Ectodermal cell (in vitro differentiated cells): Measurements from ENCODE around the gene MYH10.

Source experiments
- H3K27ac ChIP-seq: 2 replicates; pipeline ENCODE4 v1.7.0; 2013; ENCODE audit warnings: mild to moderate bottlenecking, low read depth, low read length; ENCODE audit not compliant: insufficient read depth, poor library complexity, severe bottlenecking
- H3K27me3 ChIP-seq: 2 replicates; pipeline ENCODE4 v1.7.0; 2013; ENCODE audit warnings: mild to moderate bottlenecking, low read length; ENCODE audit not compliant: insufficient read depth, control insufficient read depth, poor library complexity, severe bottlenecking
- H3K36me3 ChIP-seq: one replicate; pipeline ENCODE4 v1.7.0; 2013; ENCODE audit warnings: low read length; ENCODE audit not compliant: control insufficient read depth, insufficient read depth
- H3K4me1 ChIP-seq: one replicate; pipeline ENCODE4 v1.7.0; 2013; ENCODE audit warnings: low read length; ENCODE audit not compliant: control insufficient read depth, insufficient read depth
- H3K4me3 ChIP-seq: 2 replicates; pipeline ENCODE4 v1.7.0; 2013; ENCODE audit warnings: low read depth, low read length, control low read depth; ENCODE audit not compliant: insufficient read depth
- H3K9me3 ChIP-seq: 2 replicates; pipeline ENCODE4 v1.7.0; 2013; ENCODE audit warnings: mild to moderate bottlenecking, low read length, moderate library complexity; ENCODE audit not compliant: control insufficient read depth
- WGBS, 2 experiments: methylation state at CpG; one replicate each; pipeline ENCODE4 v1.1.7; 2013; ENCODE audit warnings: missing lambda C conversion rate in 2 of 2; 5-methylcytosine and 5-hydroxymethylcytosine counted together

MYH10 gene

GRCh38 chr17:8534498-8535188 is 95.9 kb downstream of the MYH10 start:
- H3K27ac ChIP-seq: no peak overlapping the region
- no peak overlapping the region for H3K4me3 ChIP-seq
- 95 to 98% methylated on average over 9 of the region's 9 CpGs for WGBS, 2 experiments
- H3K36me3 ChIP-seq: peaks cover 50% of the 10 kb centered on the region
- no peaks in the 10 kb centered on the region for H3K9me3 ChIP-seq
- H3K27me3 ChIP-seq: no peaks in the 10 kb centered on the region
- no peaks in the 10 kb centered on the region for H3K4me1 ChIP-seq

- 96 to 97% methylated on average over 3 of the region's 3 CpGs for WGBS, 2 experiments
- Histone ChIP-seq H3K27me3 (no peaks in the 10 kb centered on the region), H3K36me3 (peaks cover 54% of the 10 kb centered on the region), H3K4me3 (no peak overlapping the region), H3K27ac (no peak overlapping the region), H3K9me3 (no peaks in the 10 kb centered on the region), H3K4me1 (no peaks in the 10 kb centered on the region)
Observed at GRCh38 chr17:8532021-8532420, 98.5 kb downstream of the MYH10 start.

- Histone ChIP-seq H3K27ac (no peak overlapping the region), H3K36me3 (peaks cover 57% of the 10 kb centered on the region), H3K9me3 (no peaks in the 10 kb centered on the region), H3K4me3 (no peak overlapping the region), H3K27me3 (no peaks in the 10 kb centered on the region), H3K4me1 (no peaks in the 10 kb centered on the region)
- 92 to 95% methylated on average over 5 of the region's 5 CpGs for WGBS, 2 experiments
Observed at GRCh38 chr17:8522577-8522976, 107.9 kb downstream of the MYH10 start.

- Histone ChIP-seq H3K4me3 (no peak overlapping the region), H3K36me3 (peaks cover 59% of the 10 kb centered on the region), H3K27ac (no peak overlapping the region), H3K4me1 (no peaks in the 10 kb centered on the region), H3K9me3 (no peaks in the 10 kb centered on the region), H3K27me3 (no peaks in the 10 kb centered on the region)
- 95 to 97% methylated on average over 10 of the region's 10 CpGs for WGBS, 2 experiments
Observed at GRCh38 chr17:8520981-8521380, 109.5 kb downstream of the MYH10 start.

- WGBS, 2 experiments: 96 to 98% methylated on average over 2 of the region's 2 CpGs
- Histone ChIP-seq H3K9me3 (no peaks in the 10 kb centered on the region), H3K4me3 (no peak overlapping the region), H3K36me3 (peaks cover 67% of the 10 kb centered on the region), H3K27ac (no peak overlapping the region), H3K4me1 (no peaks in the 10 kb centered on the region), H3K27me3 (no peaks in the 10 kb centered on the region)
Observed at GRCh38 chr17:8518850-8519249, 111.7 kb downstream of the MYH10 start.

- Histone ChIP-seq H3K27me3 (no peaks in the 10 kb centered on the region), H3K4me1 (no peaks in the 10 kb centered on the region), H3K36me3 (peaks cover 71% of the 10 kb centered on the region), H3K9me3 (no peaks in the 10 kb centered on the region), H3K4me3 (no peak overlapping the region), H3K27ac (no peak overlapping the region)
- 94 to 95% methylated on average over 6 of the region's 6 CpGs for WGBS, 2 experiments
Observed at GRCh38 chr17:8518326-8518725, 112.2 kb downstream of the MYH10 start.

GRCh38 chr17:8514801-8515200 is 115.7 kb downstream of the MYH10 start:
- H3K36me3 ChIP-seq: peaks cover 69% of the 10 kb centered on the region
- no peak overlapping the region for H3K27ac ChIP-seq
- H3K9me3 ChIP-seq: no peaks in the 10 kb centered on the region
- H3K4me3 ChIP-seq: no peak overlapping the region
- no peaks in the 10 kb centered on the region for H3K27me3 ChIP-seq
- H3K4me1 ChIP-seq: no peaks in the 10 kb centered on the region
- WGBS, 2 experiments: 95 to 97% methylated on average over 11 of the region's 11 CpGs

- WGBS, 2 experiments: 94 to 97% methylated on average over 14 of the region's 14 CpGs
- Histone ChIP-seq H3K36me3 (peaks cover 79% of the 10 kb centered on the region), H3K9me3 (no peaks in the 10 kb centered on the region), H3K4me3 (no peak overlapping the region), H3K27ac (no peak overlapping the region), H3K4me1 (no peaks in the 10 kb centered on the region), H3K27me3 (no peaks in the 10 kb centered on the region)
Observed at GRCh38 chr17:8506145-8506544, 124.4 kb downstream of the MYH10 start.

GRCh38 chr17:8504460-8505207 is 125.9 kb downstream of the MYH10 start:
- Histone ChIP-seq H3K27ac (no peak overlapping the region), H3K4me3 (no peak overlapping the region), H3K4me1 (no peaks in the 10 kb centered on the region), H3K36me3 (peaks cover 88% of the 10 kb centered on the region), H3K27me3 (no peaks in the 10 kb centered on the region), H3K9me3 (no peaks in the 10 kb centered on the region)
- WGBS, 2 experiments: 96% methylated on average over 18 of the region's 18 CpGs

GRCh38 chr17:8503807-8504206 is 126.7 kb downstream of the MYH10 start:
- Histone ChIP-seq H3K27me3 (no peaks in the 10 kb centered on the region), H3K27ac (no peak overlapping the region), H3K36me3 (peaks cover 87% of the 10 kb centered on the region), H3K4me3 (no peak overlapping the region), H3K4me1 (no peaks in the 10 kb centered on the region), H3K9me3 (no peaks in the 10 kb centered on the region)
- 89 to 90% methylated on average over 9 of the region's 9 CpGs for WGBS, 2 experiments
